Stimulated activated memory B cell treated with anti-CD40 and anti-IgM and Interleukin-4, amounts not matched to agents 10 μg/mL and 1 μg/mL and 100 μg/mL, for 72 hours (primary cell): ENCODE measurements around the gene IKBKE.

Experiments used
- ATAC-seq: fragments of 150-1000 bp; cut with Tn5 transposase; 2 replicates; pipeline ENCODE4 v1.10.0; 2021
- H3K27ac Mint-ChIP-seq: one replicate; pipeline ENCODE4 v1.8.0; 2022; ENCODE audit warnings: mild to moderate bottlenecking, mixed read lengths
- H3K27me3 Mint-ChIP-seq: one replicate; pipeline ENCODE4 v1.8.0; 2022; ENCODE audit warnings: mixed read lengths
- H3K36me3 Mint-ChIP-seq: one replicate; pipeline ENCODE4 v1.8.0; 2022; ENCODE audit warnings: mixed read lengths
- H3K4me1 Mint-ChIP-seq: one replicate; pipeline ENCODE4 v1.8.0; 2022; ENCODE audit warnings: mixed read lengths
- H3K4me3 Mint-ChIP-seq: one replicate; pipeline ENCODE4 v1.8.0; 2022; ENCODE audit warnings: mild to moderate bottlenecking, moderate library complexity, mixed read lengths
- H3K9me3 Mint-ChIP-seq: one replicate; pipeline ENCODE4 v1.8.0; 2022; ENCODE audit warnings: mixed read lengths

The IKBKE gene

DNA sequence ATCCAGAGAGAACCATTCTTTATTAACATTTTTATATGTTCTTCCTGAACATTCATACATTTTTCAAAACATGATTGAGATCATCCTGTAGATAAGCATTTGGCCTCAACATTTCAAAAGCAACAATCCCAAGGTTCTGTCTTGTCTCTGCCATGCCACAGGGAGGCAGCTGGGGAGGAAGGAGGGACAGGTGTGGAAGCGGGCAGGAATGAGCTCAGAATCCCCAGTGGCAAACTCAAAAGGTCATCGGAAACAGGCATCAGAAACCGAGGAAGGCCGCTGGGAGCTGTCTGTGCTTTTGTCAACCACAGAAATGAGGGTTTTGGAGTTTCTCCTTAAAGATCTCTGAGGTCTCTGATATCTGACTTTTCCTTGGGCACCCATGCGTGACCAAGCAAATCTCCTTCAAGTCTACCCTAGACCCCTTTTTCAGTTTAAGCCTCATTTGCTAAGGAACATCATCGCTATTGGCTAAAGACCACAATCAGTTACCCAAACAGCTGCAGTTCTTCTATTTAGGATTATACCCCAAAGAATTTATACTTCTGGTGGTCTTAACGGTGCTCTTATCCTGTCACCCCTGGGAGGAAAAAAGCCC is 71.1 kb downstream of the IKBKE start:
- H3K9me3 Mint-ChIP-seq: no peaks in the 10 kb centered on the region
- ATAC-seq: no peak
- peaks cover 7% of the 10 kb centered on the region for H3K4me1 Mint-ChIP-seq
- H3K27ac Mint-ChIP-seq: no peak overlapping the region
- no peaks in the 10 kb centered on the region for H3K36me3 Mint-ChIP-seq
- H3K4me3 Mint-ChIP-seq: no peak overlapping the region
- H3K27me3 Mint-ChIP-seq: no peaks in the 10 kb centered on the region

DNA sequence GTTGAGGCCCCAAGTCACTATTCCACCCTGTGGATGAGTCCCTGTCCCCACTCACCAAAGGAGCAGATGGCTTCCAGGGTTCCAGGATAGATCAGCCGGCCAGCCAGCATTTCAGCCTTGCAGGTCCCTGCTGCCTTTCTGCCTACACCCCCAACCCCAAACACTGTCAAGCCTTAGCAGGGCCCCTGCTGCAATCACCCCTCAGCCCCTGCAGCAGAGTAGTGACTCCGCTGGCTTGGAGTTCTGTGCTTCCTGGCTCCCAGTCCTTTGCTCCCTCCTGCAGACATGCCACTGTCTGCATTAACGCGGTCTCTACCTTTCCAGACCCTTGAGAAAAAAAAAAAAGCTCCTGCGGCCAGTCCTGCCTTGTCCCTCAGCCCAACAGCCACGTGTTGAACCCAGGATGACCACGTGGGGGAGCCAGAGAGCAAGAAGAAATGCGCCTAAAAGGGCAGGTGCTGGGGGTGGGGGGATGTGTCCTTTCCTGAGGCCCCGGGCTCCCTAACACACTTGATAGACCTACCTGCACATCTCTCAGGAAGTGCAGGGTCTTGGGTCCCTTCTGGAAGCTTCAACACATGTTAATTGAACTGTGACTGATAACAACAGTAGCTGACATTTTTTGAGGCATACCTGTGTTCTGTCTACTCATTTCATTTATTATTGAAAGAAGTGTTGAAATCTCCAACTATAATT is 74.4 kb downstream of the IKBKE start:
- Mint-ChIP-seq H3K27me3 (no peaks in the 10 kb centered on the region), H3K4me1 (peaks cover 7% of the 10 kb centered on the region), H3K9me3 (no peaks in the 10 kb centered on the region), H3K36me3 (no peaks in the 10 kb centered on the region), H3K4me3 (no peak overlapping the region), H3K27ac (peak overlapping the region; percentile 73)
- ATAC-seq: peak; percentile 82

- Mint-ChIP-seq H3K4me1 (peaks cover 7% of the 10 kb centered on the region), H3K36me3 (no peaks in the 10 kb centered on the region), H3K27ac (peak overlapping the region; percentile 73), H3K4me3 (no peak overlapping the region), H3K9me3 (no peaks in the 10 kb centered on the region), H3K27me3 (no peaks in the 10 kb centered on the region)
- no peak for ATAC-seq
Observed at GRCh38 chr1:206545351-206545750, 75.1 kb downstream of the IKBKE start.
